NCI-H146 (cell line): ENCODE measurements around the gene BBS7.

Source experiments
- DNase-seq: peaks from one replicate; lab custom pipeline; 2025; lab: John Stamatoyannopoulos, UW

The BBS7 gene

DNA sequence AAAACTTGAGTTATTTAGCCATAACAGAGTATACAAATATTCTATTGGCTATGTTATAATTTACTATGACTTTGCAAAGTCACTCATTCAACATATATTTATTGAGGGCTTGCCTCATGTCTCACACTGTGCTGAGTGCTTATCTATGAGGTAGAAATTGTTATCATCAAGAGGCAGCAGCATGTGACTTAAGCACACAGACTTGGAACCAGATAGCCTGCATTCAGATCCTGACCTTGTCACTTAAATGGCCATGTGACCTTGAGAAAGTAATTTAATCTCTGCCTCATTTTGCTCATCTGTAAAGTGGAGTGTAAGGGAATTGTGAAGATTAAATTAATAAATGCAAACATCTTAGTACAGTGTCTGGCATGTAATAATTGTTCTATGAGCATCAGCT, 79.3 kb downstream of the BBS7 start:
- no peak for DNase-seq

DNA sequence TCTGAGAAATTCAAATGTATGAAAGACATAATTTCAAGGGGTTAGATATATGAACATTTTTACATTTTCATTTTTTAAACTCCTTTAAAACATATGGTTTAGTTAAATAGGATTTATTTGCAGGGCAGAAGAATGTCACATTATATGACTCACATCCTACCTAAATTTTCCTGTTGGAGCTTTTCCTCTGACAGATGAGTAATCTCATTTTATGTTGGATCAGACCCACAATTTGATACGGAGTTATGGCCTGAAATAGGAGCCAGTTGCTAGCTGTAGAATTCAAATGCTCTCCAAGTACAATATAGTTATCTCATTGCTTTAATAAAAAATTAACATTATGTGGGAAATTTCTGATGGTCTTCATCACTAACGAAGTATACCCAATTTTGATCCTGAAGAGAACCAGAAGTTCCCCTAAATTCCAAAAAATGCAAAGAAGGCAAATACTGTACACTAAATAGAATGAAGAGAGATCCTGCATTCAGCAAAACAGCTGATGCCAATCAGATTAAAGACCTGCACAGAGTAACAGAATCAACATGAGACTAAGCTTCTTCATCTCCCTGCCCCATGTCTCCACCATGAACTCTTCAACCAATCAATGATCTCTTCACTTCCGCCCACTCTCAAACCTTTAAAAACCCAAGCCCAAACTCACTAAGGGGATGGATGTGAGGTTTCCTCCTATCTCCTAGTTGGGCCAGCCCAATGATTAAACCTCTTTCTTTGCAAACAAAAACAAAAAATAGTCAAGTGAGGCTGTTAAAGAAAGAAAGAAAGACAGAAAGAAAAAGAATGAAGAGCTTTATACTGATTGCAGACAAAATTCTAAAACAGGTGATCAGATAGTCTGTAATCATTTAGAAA, 80.1 kb downstream of the BBS7 start:
- no peak for DNase-seq

DNA sequence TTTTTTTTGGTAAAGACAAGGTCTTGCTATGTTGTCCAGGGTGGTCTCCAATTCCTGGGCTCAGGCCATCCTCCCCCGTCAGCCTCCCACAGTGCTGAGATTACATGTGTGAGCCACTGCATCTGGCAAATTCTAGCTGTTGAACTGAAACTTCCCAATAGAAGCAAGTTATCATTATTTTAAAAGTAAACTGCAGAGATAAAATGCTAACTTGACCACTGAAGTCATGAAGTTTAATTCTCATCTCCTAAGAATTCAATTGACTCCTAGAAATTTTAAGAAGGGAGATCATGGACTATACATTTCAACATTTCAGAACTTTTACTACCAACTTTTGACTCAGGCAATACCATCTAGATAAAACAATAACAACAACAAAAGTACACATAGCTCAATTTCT, 80.8 kb downstream of the BBS7 start:
- DNase-seq = no peak

DNA sequence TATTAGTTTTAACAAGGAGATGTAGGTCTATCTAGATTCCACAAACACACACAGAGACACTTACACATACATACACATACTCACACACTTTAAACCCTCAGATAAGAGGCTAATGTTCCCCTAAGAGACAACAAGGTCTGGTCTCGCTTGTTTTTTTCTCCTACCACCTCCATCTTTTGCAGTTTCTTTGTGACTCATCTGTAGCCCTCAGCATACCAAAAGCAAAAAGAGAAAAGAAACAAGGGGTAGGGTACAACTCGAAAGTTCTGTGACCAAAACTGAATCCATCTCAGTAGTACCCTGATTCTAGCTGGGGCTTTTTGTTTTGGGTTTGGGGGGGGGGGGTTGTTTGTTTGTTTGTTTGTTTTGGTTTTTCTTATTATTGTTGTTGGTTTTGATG, 81.4 kb downstream of the BBS7 start:
- DNase-seq = no peak

DNA sequence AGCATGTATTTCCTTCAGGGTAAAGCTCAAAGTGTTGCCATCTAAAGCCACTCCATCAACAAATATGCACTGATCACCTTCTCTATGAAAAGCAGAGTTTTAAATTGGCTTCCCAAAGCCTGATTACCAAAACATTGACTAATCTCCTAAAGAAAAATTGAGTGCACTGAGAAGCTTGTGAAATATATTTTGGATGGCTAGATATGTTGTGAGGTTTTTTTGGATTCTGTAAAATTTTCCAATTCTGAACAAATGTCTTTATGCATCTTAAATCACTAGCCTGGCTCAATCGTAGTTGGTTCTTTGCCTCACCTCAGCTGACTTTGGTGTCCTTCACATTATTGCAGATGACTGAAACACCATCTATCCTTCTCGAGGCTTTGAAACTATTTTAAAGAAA, 84.1 kb downstream of the BBS7 start:
- no peak for DNase-seq

DNA sequence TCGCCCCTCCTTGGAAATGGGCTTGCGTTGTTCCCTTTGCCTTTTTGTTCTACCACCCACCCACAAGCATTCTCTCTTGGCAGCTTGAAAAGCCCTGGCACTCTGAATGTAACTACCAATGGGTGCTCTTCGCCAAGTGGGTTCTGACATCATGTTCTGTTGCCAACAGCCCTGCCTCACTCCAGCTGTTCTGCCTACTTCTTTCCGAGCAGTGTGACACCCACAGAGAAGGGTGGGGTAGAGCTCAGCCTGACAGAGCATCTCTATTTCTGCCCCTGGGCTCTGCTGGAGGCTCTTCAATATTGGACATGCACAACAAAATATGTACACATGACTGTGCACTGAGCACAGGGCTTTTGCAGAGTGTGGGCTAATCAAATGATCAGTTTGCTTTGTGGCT, 84.8 kb downstream of the BBS7 start:
- DNase-seq = no peak

DNA sequence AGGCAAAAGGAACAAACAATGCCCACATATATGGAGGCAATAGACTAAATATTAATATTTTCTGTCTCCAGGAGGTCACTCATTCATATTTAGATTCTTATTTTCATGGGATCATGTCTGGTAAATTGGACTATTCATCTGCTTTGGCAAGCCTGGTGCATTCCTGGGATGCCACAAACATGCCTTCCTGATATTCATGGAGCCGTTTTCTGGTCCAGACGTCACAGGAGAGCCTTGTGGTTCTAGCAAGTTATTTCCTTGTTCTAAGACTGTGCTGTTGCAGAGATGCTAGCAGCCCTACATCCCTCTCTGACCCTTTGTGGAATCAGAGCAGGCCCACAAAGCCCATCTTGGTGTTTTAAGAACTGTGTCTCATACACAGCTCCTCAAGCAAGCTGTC, 85.3 kb downstream of the BBS7 start:
- DNase-seq = no peak

DNA sequence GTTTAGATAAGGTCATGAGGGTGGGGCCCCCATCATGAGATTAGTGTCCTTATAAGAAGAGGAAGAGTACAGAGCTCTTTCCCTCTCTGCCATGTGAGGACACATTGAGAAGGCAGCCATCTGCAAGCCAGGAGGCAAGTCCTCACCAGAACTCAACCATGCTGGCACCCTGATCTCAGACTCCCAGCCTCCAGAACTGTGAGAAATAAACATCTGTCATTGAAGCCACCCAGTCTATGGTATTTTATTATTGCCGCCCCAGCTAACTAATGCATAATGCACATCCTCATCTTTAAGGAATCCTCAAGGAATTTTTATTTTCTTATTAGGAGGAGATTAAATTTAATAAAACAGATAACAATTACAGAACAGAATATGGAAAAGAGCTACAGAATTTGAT, 85.9 kb downstream of the BBS7 start:
- DNase-seq = no peak

DNA sequence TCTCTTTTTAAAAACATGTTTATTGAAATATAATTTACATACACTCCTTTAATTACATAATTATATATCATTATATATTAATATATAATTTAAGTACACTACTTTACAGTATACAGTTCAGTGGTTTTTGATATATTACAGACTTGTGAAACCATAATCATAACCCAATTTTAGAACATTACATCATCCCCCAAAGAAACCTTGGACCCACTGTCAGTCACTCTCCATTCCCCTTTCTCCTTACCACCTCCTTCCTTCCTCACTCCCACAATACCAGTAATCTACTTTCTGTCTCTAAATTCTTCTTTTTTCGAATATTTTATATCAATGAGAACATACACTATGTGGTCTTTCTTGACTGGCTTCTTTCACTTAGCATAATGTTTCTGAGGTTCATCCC, 87.1 kb downstream of the BBS7 start:
- DNase-seq = no peak

DNA sequence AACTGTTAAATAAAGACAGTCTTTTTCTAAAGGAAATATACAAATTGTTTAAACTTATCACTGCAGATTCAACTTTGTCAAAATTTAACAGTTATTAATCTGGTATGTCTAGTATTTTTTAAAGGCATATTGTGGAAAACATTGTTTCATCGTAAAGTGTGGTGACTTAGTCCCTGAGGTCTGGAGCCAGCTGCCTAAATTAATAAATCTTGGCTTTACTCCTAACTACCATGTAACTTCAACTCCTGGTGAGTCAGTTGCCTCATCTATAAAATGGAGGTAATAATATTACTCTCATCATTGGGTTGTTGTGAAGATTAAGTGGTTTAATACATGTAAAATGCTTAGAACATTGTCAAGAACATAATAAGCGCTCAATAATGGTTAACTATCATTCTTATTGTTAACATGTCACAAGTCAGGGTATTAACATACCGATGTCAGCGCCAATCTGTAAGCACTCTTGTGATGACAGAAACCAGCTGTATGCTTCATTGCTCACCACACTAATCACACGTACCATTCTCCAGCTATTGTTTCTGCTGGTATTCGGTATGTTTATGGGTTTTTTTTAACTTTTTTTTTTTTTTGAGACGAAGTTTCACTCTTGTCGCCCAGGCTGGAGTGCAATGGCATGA, 91.2 kb downstream of the BBS7 start:
- no peak for DNase-seq

DNA sequence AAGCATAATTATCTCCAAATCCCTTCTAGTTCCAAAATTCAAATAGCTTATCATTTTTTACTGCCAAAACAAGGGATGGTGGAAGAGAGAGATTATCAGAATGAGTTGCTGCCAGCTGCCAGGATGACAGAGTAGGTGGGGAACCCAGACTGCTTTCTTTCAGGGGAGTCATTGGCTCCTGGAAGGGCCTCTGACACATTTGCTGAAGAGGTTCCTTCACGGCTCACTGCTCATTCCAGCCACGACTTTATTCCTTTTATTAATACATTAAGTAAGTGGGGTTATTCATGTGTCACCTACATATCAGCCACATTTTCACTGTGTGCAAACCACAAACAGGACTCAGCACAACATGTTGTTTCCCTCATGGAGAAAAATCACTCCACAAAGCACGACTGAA, 92.6 kb downstream of the BBS7 start:
- no peak for DNase-seq

DNA sequence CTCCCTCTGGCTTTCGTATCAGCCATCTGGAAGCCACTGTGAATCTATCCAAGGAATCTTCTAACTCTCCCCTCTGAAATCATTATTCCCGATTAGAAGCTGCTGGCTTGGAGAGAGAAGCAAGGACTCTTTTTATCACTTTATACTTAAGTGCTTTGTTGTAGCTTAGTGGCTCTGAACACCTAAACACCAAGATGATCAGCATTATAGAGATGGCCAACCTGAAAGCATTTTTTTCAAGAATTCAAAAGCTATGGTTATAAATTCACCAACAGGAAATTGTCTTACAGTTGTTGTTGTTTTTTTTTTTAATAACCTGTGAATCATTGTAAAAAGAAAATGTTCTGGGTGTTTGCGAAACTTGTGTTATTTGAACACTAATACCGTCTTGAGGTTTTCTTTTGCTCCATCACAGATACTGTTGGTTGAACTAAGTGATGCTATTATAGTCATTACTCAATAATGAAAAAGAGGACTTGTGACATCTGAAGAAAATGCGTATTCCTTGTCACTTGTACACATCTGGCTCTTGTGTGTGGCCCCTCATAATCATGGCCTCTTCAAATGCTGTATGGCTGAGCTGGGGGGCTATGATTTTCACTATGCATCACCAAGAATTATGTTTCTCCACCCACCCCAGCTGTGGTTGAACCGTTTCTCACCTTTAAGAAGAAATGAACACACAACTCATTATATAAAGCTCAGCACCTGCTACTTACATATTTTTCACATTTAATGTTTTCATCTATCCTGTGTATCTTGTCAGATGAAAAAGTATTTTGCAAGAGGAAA, 93.5 kb downstream of the BBS7 start:
- DNase-seq = no peak
